ENCODE results near the gene EXOC3L4.

The EXOC3L4 gene

GRCh38 chr14:103097994-103098957, 3.8 kb downstream of the EXOC3L4 start:
- no peaks in the 10 kb centered on the region for H3K9me3 ChIP-seq (ENCODE audit: insufficient read depth, low read length)
- no peak overlapping the region for H3K4me2 ChIP-seq (ENCODE audit: low read length)
- no peaks in the 10 kb centered on the region for H4K20me1 ChIP-seq (ENCODE audit: insufficient read depth, low read length)
- H3K9ac ChIP-seq (ENCODE audit: low read length): no peak overlapping the region
- no peak for TF ChIP-seq EZH2phosphoT487 (IDR thresholded peaks at IDR 0.05; ENCODE audit: low read depth)
- H2AFZ ChIP-seq (ENCODE audit: low read depth, low read length): no peak overlapping the region
- H3K27ac ChIP-seq (ENCODE audit: low read length): no peak overlapping the region
- H3K4me1 ChIP-seq (ENCODE audit: low read length): peaks cover 16% of the 10 kb centered on the region
- H3K79me2 ChIP-seq (ENCODE audit: low read length): no peaks in the 10 kb centered on the region
- H3K27me3 ChIP-seq (ENCODE audit: low read depth, low read length): no peaks in the 10 kb centered on the region
- H3K36me3 ChIP-seq (replicated peaks; ENCODE audit: low read depth, low read length): no peaks in the 10 kb centered on the region
- no peak overlapping the region for H3K4me3 ChIP-seq (ENCODE audit: low read length)

GRCh38 chr14:103099081-103099732, 4.7 kb downstream of the EXOC3L4 start:
- Histone ChIP-seq H3K36me3 (replicated peaks; ENCODE audit: low read depth, low read length) (no peaks in the 10 kb centered on the region), H3K4me1 (ENCODE audit: low read length) (peaks cover 16% of the 10 kb centered on the region), H3K79me2 (ENCODE audit: low read length) (no peaks in the 10 kb centered on the region), H4K20me1 (ENCODE audit: insufficient read depth, low read length) (no peaks in the 10 kb centered on the region), H3K4me3 (ENCODE audit: low read length) (no peak overlapping the region), H3K27me3 (ENCODE audit: low read depth, low read length) (no peaks in the 10 kb centered on the region), H2AFZ (ENCODE audit: low read depth, low read length) (no peak overlapping the region), H3K9ac (ENCODE audit: low read length) (no peak overlapping the region), H3K9me3 (ENCODE audit: insufficient read depth, low read length) (no peaks in the 10 kb centered on the region), H3K4me2 (ENCODE audit: low read length) (no peak overlapping the region), H3K27ac (ENCODE audit: low read length) (no peak overlapping the region)
- TF ChIP-seq, protein P1, sequence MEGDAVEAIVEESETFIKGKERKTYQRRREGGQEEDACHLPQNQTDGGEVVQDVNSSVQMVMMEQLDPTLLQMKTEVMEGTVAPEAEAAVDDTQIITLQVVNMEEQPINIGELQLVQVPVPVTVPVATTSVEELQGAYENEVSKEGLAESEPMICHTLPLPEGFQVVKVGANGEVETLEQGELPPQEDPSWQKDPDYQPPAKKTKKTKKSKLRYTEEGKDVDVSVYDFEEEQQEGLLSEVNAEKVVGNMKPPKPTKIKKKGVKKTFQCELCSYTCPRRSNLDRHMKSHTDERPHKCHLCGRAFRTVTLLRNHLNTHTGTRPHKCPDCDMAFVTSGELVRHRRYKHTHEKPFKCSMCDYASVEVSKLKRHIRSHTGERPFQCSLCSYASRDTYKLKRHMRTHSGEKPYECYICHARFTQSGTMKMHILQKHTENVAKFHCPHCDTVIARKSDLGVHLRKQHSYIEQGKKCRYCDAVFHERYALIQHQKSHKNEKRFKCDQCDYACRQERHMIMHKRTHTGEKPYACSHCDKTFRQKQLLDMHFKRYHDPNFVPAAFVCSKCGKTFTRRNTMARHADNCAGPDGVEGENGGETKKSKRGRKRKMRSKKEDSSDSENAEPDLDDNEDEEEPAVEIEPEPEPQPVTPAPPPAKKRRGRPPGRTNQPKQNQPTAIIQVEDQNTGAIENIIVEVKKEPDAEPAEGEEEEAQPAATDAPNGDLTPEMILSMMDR (IDR thresholded peaks at IDR 0.05; ENCODE audit: low read depth, low read length): no peak
- no peak for TF ChIP-seq EZH2phosphoT487 (IDR thresholded peaks at IDR 0.05; ENCODE audit: low read depth)

DNA sequence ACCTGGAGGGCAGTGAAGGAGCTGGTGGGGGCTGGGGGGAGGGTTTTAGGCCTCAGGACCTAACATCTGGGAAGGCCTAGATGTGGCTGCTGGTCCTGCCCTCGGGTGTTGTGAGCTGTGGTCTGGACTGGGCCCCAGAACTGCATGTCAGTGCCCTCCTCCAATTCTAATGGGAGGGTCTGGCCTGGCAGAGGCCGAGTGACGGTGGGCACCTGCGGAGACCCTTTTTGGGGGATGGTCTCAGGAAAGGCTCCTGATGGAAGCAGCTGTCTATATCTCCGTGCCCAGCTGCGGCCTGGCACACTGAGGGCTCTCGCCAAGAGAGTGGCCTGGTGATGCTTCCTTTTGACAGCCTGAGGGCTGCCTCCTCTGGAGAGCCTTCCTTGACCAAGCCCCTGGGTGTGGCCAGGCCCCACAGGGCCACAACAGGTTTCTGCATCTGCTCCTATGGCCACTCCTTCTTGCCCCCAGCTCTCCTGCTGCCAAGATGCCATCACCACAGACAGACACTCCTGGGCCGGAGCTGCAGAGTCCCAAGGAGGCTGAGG, 5.3 kb downstream of the EXOC3L4 start:
- Histone ChIP-seq H3K9ac (ENCODE audit: low read length) (no peak overlapping the region), H3K4me1 (ENCODE audit: low read length) (peaks cover 16% of the 10 kb centered on the region), H3K4me3 (ENCODE audit: low read length) (no peak overlapping the region), H3K27ac (ENCODE audit: low read length) (no peak overlapping the region), H4K20me1 (ENCODE audit: insufficient read depth, low read length) (no peaks in the 10 kb centered on the region), H3K27me3 (ENCODE audit: low read depth, low read length) (no peaks in the 10 kb centered on the region), H3K9me3 (ENCODE audit: insufficient read depth, low read length) (no peaks in the 10 kb centered on the region), H3K79me2 (ENCODE audit: low read length) (no peaks in the 10 kb centered on the region), H3K4me2 (ENCODE audit: low read length) (0 out of 2 replicates have a peak overlapping the region, but pooled peaks have one; percentile 32), H3K36me3 (replicated peaks; ENCODE audit: low read depth, low read length) (no peaks in the 10 kb centered on the region), H2AFZ (ENCODE audit: low read depth, low read length) (no peak overlapping the region)
- no peak for TF ChIP-seq EZH2phosphoT487 (IDR thresholded peaks at IDR 0.05; ENCODE audit: low read depth)
- TF ChIP-seq, protein P1 (IDR thresholded peaks at IDR 0.05; ENCODE audit: low read depth, low read length): no peak

GRCh38 chr14:103100281-103101121, 6.0 kb downstream of the EXOC3L4 start:
- Histone ChIP-seq H3K27me3 (ENCODE audit: low read depth, low read length) (no peaks in the 10 kb centered on the region), H3K79me2 (ENCODE audit: low read length) (no peaks in the 10 kb centered on the region), H4K20me1 (ENCODE audit: insufficient read depth, low read length) (no peaks in the 10 kb centered on the region), H3K9ac (ENCODE audit: low read length) (no peak overlapping the region), H3K4me1 (ENCODE audit: low read length) (peaks cover 21% of the 10 kb centered on the region), H3K4me3 (ENCODE audit: low read length) (no peak overlapping the region), H3K9me3 (ENCODE audit: insufficient read depth, low read length) (no peaks in the 10 kb centered on the region), H3K36me3 (replicated peaks; ENCODE audit: low read depth, low read length) (no peaks in the 10 kb centered on the region), H2AFZ (ENCODE audit: low read depth, low read length) (no peak overlapping the region), H3K4me2 (ENCODE audit: low read length) (peak overlapping the region; percentile 32; the same call in 1 of the 2 replicates), H3K27ac (ENCODE audit: low read length) (no peak overlapping the region)
- TF ChIP-seq, protein P1 (IDR thresholded peaks at IDR 0.05; ENCODE audit: low read depth, low read length): no peak
- no peak for TF ChIP-seq EZH2phosphoT487 (IDR thresholded peaks at IDR 0.05; ENCODE audit: low read depth)

All from OCI-LY3 (cell line).